SU-DHL-6 (cell line): ENCODE results near the gene UBE3B.

Experiments
- CTCF ChIP-seq: fragments of 200-600 bp; sonication (generic); IDR thresholded peaks from one replicate; pipeline ENCODE4 v1.5.1; 2017; ENCODE audit warnings: antibody characterized with exemption, mild to moderate bottlenecking, low read length, moderate library complexity; ENCODE audit not compliant: insufficient read depth, poor library complexity, severe bottlenecking
- EZH2phosphoT487 ChIP-seq: fragments of 200-600 bp; sonication (generic), shearing (Covaris generic); conservative IDR thresholded peaks from 2 replicates; pipeline ENCODE4 v1.6.1; 2018; ENCODE audit warnings: mild to moderate bottlenecking, antibody characterized with exemption, low read length, moderate library complexity, mixed read lengths

- no peak for TF ChIP-seq CTCF
- no peak for TF ChIP-seq EZH2phosphoT487
These were observed 36.5 kb downstream of the UBE3B start for GRCh38 chr12:109513977-109514376.
